GM12891 (cell line): ENCODE data around the gene KIAA1755.
A peak's percentile ranks its signal among the peaks of the same experiment; 100 is the strongest.

Experiments
- DNase-seq: peaks from one replicate; pipeline ENCODE4 v3.0.0; 2011; ENCODE audit warnings: low spot score; ENCODE audit not compliant: insufficient read length
- FAIRE-seq: peaks from 2 replicates; lab custom pipeline; 2011; peaks lifted over from hg19 to GRCh38; lab: Jason Lieb, UNC
- PAX5 ChIP-seq: IDR thresholded peaks from 2 replicates; pipeline ENCODE4 v1.6.1; 2011; ENCODE audit warnings: low read length, moderate library complexity, mild to moderate bottlenecking; ENCODE audit not compliant: insufficient read depth, severe bottlenecking
- POLR2A ChIP-seq: IDR thresholded peaks from 2 replicates; pipeline ENCODE4 v1.6.1; 2011; ENCODE audit warnings: low read depth, low read length, control low read depth
- POLR2AphosphoS5 ChIP-seq: IDR thresholded peaks from 2 replicates; pipeline ENCODE4 v1.6.1; 2011; ENCODE audit warnings: low read depth, low read length, control low read depth
- POU2F2 ChIP-seq: IDR thresholded peaks from 2 replicates; pipeline ENCODE4 v1.6.1; 2011; ENCODE audit warnings: low read depth, mild to moderate bottlenecking, control low read depth, low read length, moderate library complexity
- SPI1 ChIP-seq: IDR thresholded peaks from 2 replicates; pipeline ENCODE4 v1.6.1; 2011; ENCODE audit warnings: low read depth, low read length, control low read depth
- TAF1 ChIP-seq: IDR thresholded peaks from 2 replicates; pipeline ENCODE4 v1.6.1; 2011; ENCODE audit warnings: low read depth, low read length, control low read depth

KIAA1755 gene

DNA sequence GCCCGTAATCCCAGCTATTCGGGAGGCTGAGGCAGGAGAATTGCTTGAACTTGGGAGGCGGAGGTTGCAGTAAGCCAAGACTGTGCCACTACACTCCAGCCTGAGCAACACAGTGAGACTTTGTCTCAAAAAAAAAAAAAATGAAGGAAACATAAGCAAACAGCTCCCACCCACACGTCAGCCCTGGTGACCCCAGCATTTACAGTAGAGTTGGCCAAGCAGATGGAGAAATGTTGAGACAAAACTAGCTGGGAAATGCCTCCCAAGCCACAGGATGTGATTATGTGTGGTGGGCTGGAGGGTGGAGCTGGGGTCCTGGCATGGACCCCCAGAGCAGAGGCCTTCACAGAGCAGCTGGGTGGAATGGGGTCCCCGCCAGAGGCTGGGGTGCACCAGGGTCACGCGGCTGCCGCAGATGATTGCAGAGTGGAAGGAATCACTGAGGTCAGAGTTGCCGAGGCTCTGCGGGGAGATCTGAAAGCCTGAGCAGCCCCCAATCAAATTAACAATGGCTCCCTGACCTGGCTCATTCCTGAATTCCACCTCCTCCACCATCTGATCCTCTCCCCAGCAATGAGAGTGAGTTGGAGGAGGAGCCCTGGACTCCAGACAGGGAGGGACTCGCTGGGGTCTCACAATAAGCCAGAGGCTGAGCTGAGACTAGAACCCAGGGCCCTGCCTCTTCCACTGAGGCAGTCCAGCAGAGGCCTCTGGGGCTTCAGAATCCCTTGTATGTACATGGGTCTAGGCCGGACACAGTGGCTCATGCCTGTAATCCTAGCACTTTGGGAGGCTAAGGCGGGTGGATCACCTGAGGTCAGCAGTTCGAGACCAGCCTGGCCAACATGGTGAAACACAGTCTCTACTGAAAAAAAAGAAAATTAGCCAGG, 60.8 kb downstream of the KIAA1755 start:
- DNase-seq, result no peak
- no peak for FAIRE-seq
- TF ChIP-seq POLR2AphosphoS5 (no peak), POLR2A (no peak), PAX5 (no peak), SPI1 (no peak), TAF1 (no peak), POU2F2 (no peak)

GRCh38 chr20:38198238-38198861, 62.2 kb downstream of the KIAA1755 start:
- no peak for DNase-seq
- no peak for FAIRE-seq
- TF ChIP-seq TAF1 (no peak), SPI1 (no peak), POLR2AphosphoS5 (no peak), POLR2A (no peak), POU2F2 (no peak), PAX5 (no peak)

DNA sequence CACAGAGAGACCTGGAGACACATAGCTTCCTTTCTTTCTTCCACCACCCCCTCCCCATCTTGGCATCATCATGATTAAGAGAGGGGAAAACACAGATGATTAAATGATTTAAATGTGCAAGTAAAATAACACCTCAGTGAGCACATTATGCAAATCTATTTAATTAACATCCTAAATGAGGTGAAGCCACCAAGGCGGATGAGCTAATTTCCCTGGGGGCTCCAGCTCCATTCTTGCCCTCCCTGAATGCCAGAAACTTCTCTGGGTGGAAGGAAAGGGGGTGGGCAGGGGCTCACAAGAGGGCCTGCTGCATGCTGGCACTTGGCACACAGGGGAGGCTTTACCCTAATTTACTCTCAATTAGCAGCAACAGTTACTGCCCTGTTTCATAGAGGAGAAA, 62.9 kb downstream of the KIAA1755 start:
- FAIRE-seq, result no peak
- no peak for DNase-seq
- TF ChIP-seq PAX5 (no peak), POLR2A (no peak), POLR2AphosphoS5 (no peak), SPI1 (no peak), POU2F2 (no peak), TAF1 (no peak)

GRCh38 chr20:38197217-38197616, 63.3 kb downstream of the KIAA1755 start:
- no peak for FAIRE-seq
- no peak for DNase-seq
- no peak for TF ChIP-seq SPI1
- no peak for TF ChIP-seq PAX5
- TF ChIP-seq POU2F2, result no peak
- no peak for TF ChIP-seq TAF1
- no peak for TF ChIP-seq POLR2A

GRCh38 chr20:38196592-38196991, 63.9 kb downstream of the KIAA1755 start:
- TF ChIP-seq POU2F2 (no peak), SPI1 (0 out of 2 replicates have a peak, but pooled peaks have one; percentile 5), PAX5 (no peak)
- DNase-seq, result no peak
- no peak for FAIRE-seq

GRCh38 chr20:38196076-38196475, 64.5 kb downstream of the KIAA1755 start:
- DNase-seq (no peak), FAIRE-seq (no peak)
- no peak for TF ChIP-seq TAF1
- TF ChIP-seq POLR2A, result no peak
- TF ChIP-seq POLR2AphosphoS5, result no peak
- TF ChIP-seq PAX5, result no peak
- no peak for TF ChIP-seq POU2F2
- TF ChIP-seq SPI1, result no peak

- TF ChIP-seq POU2F2 (no peak), PAX5 (no peak), POLR2A (no peak), TAF1 (no peak), POLR2AphosphoS5 (no peak), SPI1 (no peak)
- FAIRE-seq (no peak), DNase-seq (no peak)
Measured at GRCh38 chr20:38195521-38195920, 65.0 kb downstream of the KIAA1755 start.

DNA sequence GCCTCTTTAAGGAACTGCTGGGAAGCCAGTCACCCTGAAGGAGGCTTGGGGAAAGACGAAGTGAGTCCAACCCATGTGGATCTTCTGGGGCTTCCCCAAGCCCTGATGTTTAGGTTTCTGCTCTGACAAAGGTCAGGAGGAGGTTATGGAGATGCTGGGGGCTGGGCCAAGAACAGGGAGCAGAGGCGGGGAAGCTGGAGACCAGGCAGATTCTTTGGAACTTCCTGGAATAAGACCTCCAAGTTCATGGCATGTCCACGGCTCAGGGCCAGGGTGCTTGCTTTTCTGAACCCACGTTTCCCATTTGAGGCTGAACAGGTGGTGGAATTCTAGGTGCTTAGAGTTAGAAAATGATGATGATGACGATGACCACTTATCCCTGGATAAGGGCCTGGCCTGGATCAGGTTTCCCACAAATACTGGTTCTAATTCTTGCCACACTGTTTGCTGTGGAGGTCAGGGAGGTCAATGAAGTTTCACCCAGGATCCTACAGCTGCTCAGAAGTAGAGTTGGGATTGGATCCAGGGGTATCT, 65.5 kb downstream of the KIAA1755 start:
- DNase-seq (no peak), FAIRE-seq (no peak)
- no peak for TF ChIP-seq POU2F2
- TF ChIP-seq POLR2AphosphoS5, result no peak
- TF ChIP-seq PAX5, result no peak
- TF ChIP-seq POLR2A, result no peak
- TF ChIP-seq SPI1, result no peak
- TF ChIP-seq TAF1, result no peak

GRCh38 chr20:38193586-38194105, 66.9 kb downstream of the KIAA1755 start:
- DNase-seq (no peak), FAIRE-seq (no peak)
- TF ChIP-seq POLR2A (no peak), POLR2AphosphoS5 (no peak), SPI1 (no peak), POU2F2 (no peak), PAX5 (no peak), TAF1 (no peak)
